ENCODE measurements around the gene SPRR1B. TPM values are rescaled to one million over a fixed set of nuclear protein-coding genes. Genes with fewer than 3 reads are reported as not detected.

Gene SPRR1B
- total RNA-seq, 1 donor, result not detected

GRCh38 chr1:153072806-153073726 lies 42.1 kb downstream of the SPRR1B start:
- no peaks in the 10 kb centered on the region for H3K4me1 ChIP-seq (ENCODE audit: insufficient read depth, low read length)
- H3K4me3 ChIP-seq (ENCODE audit: low read length), result no peak overlapping the region
- no peaks in the 10 kb centered on the region for H3K27me3 ChIP-seq (ENCODE audit: insufficient read depth, low read length)
- H3K9me3 ChIP-seq (ENCODE audit: low read depth, low read length), result no peaks in the 10 kb centered on the region

- Histone ChIP-seq H3K9me3 (ENCODE audit: low read depth, low read length) (no peaks in the 10 kb centered on the region), H3K27me3 (ENCODE audit: insufficient read depth, low read length) (peaks cover 3% of the 10 kb centered on the region), H3K4me3 (ENCODE audit: low read length) (no peak overlapping the region)
Observed at GRCh38 chr1:153081736-153082135, 50.7 kb downstream of the SPRR1B start.

More at GRCh38 chr1:153081736-153082135, 50.7 kb downstream of the SPRR1B start:
- H3K4me1 ChIP-seq (ENCODE audit: insufficient read depth, low read length), result no peaks in the 10 kb centered on the region

Other genes with a start within 250 kb of the SPRR1B start
- not detected for gene LCE1E, start 244.9 kb upstream of the SPRR1B start, total RNA-seq
- not detected for gene LCE1D, start 234.5 kb upstream of the SPRR1B start, total RNA-seq
- gene LCE1C, start 224.6 kb upstream of the SPRR1B start, total RNA-seq, result not detected
- not detected for gene LCE1B, start 219.2 kb upstream of the SPRR1B start, total RNA-seq
- gene LCE1A, start 203.7 kb upstream of the SPRR1B start, total RNA-seq, result not detected
- not detected for gene LCE6A, start 188.3 kb upstream of the SPRR1B start, total RNA-seq
- not detected for gene LCE7A, start 171.2 kb upstream of the SPRR1B start, total RNA-seq
- gene SMCP, start 152.9 kb upstream of the SPRR1B start, total RNA-seq, result not detected
- not detected for gene IVL, start 122.7 kb upstream of the SPRR1B start, total RNA-seq
- gene SPRR5, start 84.0 kb upstream of the SPRR1B start, total RNA-seq, result not detected
- gene SPRR4, start 60.6 kb upstream of the SPRR1B start, total RNA-seq, result not detected
- gene SPRR1A, start 47.1 kb upstream of the SPRR1B start, total RNA-seq, result not detected
- gene SPRR3, start 29.5 kb upstream of the SPRR1B start, total RNA-seq, result not detected
- not detected for gene SPRR2D, start 9.9 kb downstream of the SPRR1B start, total RNA-seq
- not detected for gene SPRR2A, start 26.3 kb downstream of the SPRR1B start, total RNA-seq
- gene SPRR2B, start 40.4 kb downstream of the SPRR1B start, total RNA-seq, result not detected
- not detected for gene SPRR2E, start 63.3 kb downstream of the SPRR1B start, total RNA-seq
- gene SPRR2F, start 82.3 kb downstream of the SPRR1B start, total RNA-seq, result not detected
- gene SPRR2G, start 119.7 kb downstream of the SPRR1B start, total RNA-seq, result not detected
- gene LELP1, start 172.2 kb downstream of the SPRR1B start, total RNA-seq, result not detected
- gene PRR9, start 186.4 kb downstream of the SPRR1B start, total RNA-seq, result not detected
- not detected for gene LORICRIN, start 228.5 kb downstream of the SPRR1B start, total RNA-seq